ENCODE results near the gene ZNF554.
A peak's percentile ranks its signal among the peaks of the same experiment; 100 is the strongest.
"Not testable (repeated sequence)": the region's sequence is repeated elsewhere in the genome, so short reads cannot be mapped to it uniquely, and the experiment has no call there.

Gene ZNF554

GRCh38 chr19:2872175-2872574 lies 52.5 kb downstream of the ZNF554 start:
- not testable (repeated sequence) for DNase-seq

GRCh38 chr19:2877398-2878331 lies 58.0 kb downstream of the ZNF554 start:
- DNase-seq = no peak

GRCh38 chr19:2883686-2884439 lies 64.2 kb downstream of the ZNF554 start:
- peak in 1 of 2 experiments; percentile 25 for DNase-seq

- DNase-seq = no peak
Observed at GRCh38 chr19:2885736-2886135, 66.1 kb downstream of the ZNF554 start.
